Measurements from ENCODE around the gene DOCK4.

The DOCK4 gene

DNA sequence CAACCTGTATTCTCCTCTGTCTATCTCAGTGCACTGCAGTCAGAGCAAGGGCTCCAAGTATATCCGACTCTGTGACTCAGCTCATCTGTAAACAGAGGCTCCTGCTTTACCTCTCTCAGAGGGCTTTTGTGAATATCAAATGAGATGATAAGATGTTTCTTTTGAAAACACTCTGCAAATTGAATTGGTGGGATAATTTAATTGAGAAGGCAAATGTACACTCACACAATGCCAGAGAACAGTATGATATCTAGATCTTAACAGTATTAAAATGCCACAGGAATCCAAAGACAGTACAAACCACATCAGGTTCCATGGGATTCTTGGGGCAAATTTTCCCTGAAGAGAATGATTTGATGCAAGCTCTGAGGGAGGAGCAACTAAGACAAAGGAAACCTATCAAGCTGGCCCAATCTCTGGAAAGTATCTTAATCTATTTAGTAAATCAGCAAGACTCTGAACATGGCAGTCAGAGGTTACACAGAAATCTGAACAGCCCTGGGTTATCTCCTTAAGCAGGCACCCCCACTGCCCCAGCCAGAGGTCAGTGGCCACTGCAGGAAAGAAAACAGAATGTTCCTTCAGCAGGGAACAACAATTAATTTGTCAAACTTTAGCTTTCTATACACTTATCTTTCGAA, 45.9 kb downstream of the DOCK4 start:
- no peak for DNase-seq

DNA sequence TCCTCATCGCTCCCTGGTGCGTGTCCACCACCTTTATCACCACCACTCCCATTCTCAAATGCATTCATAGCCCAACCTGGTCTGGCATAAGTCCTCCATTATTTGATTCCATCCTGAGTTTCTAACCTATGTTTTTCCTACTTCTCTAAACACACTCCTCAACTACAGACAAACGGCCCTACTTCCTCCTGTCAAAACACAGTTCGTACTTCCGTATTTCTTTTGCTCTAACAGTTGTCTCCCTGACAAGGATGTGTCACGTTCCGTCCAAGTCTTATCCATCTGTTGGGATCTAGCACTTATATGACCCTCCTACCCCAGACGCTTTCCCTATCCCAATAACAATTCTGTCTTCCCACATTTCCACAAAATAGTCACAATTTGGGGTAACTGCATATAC, 46.8 kb downstream of the DOCK4 start:
- no peak for DNase-seq

DNA sequence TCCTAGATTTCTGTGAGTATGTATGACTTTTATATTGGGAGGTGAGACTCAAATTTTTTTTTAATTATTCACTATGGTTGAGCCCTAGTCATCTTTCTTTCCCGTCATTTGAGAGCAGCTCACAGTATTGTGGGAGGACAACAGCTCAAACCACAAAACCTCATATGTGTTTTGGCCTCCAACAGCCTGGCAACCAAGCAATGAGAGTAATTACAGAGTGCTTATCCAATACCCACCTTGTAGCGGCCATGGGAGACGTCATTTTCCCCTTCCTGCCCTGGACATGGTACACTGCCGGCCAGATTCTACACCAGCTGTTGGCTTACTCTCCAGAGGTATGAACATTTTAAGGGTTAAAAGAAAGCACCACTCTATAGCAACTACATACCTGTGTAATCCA, 49.1 kb downstream of the DOCK4 start:
- DNase-seq, result no peak

DNA sequence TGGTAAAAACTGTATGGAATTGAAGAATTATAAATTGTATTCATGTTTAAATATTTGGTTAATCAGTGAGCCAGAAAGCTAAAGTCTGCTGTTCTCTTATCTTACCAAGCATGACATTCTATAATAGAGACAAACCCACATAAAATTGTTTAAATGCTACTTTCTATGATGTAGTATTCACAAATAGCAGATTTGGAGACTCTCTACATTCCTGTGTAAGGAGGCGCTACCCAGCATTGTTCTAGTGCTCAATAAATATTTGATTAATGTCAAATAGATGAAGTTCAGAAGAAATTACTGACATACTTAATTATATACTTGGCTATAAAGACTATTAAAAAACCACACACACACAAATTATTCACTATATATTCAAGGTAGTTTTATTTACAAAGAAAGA, 49.8 kb downstream of the DOCK4 start:
- DNase-seq, result no peak

DNA sequence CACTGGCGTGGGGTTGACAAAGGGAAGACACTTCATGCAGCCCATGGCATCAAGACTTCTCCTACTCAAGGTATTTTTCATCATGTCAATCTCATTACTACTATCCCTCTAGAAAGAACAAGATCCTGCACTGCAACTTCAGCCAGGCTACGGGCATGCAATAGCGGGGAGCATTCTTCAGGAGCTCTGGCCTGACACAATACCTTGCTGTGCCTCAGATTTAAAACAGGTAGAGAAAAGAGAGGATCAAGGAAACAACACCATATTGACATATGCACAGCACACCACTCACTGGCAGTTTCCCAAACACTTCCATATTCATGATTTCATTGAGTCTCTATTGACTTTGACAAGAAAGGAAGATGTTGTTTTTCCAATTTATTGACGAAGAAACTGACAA, 51.5 kb downstream of the DOCK4 start:
- no peak for DNase-seq

DNA sequence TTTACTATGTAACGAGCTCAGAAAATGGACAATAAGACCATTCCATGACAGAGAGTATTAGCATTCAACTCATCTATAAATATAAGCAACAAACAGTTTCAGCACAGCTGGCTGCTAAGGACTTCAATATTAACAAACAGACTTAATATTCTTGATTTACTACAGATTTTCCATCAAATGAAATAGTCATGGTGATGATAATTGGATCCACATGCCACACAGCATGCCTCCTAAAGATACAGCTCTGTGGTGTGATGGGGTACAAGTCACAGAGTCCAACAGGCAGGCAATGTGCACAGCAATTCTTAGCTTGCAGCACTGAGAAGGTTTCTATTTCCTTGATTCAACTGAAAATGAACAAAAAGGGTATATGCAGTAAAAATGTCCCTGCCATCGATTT, 54.0 kb downstream of the DOCK4 start:
- no peak for DNase-seq

DNA sequence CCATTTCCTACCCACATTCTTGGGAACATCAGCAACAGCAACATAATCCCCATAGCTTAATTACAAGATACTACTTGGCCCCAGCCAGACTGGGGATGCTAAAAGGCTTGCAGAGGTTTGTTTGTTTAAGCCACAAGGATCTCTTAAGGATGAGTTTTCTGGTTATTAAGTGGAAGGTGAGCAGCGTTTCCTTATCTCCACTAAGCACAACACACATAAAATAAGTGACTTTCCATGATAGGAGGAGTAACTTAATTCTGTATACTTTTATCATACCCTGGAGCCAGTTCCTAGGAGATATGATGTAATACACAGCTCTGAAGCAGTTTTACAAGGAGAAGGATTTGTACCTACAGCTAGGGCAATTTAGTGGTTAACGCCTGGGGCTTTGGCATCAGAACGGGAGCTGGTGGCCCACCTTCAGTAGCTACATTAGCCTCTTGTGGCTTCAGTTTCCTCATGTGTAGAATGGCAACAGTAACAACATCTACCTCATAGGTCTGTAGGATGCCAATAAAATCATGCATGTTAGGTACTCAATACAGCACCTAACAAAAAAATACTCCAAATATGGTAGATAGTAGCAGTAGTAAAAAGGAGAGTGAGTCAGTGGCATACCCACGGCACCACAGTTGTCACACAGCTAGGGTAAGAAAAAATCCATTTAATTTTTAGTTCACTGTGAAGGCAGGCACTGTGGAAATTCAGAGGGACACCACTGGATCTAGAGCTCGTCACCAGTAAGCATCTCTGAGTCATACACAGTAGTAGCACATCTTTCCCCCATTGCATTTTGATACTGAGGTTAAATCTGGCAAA, 55.2 kb downstream of the DOCK4 start:
- no peak for DNase-seq

DNA sequence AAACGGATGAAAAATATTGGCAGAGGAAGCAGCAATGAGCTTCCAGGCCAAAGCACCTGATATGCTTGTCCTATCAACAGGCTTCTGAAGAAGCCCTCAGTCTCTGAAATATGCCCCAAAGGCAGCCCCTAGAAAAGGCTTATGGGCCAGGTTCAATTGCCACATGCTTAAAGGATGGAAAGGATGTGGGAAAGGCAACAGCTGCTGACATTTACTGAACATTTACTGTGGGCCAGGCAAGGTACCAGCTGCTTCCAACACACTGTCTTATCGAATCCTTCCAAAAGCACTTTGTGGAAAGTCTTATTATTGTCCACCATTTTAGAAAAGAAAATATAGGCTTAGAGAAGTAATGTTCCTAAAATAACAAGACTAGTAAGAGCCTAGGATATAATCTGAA, 56.5 kb downstream of the DOCK4 start:
- DNase-seq, result no peak

DNA sequence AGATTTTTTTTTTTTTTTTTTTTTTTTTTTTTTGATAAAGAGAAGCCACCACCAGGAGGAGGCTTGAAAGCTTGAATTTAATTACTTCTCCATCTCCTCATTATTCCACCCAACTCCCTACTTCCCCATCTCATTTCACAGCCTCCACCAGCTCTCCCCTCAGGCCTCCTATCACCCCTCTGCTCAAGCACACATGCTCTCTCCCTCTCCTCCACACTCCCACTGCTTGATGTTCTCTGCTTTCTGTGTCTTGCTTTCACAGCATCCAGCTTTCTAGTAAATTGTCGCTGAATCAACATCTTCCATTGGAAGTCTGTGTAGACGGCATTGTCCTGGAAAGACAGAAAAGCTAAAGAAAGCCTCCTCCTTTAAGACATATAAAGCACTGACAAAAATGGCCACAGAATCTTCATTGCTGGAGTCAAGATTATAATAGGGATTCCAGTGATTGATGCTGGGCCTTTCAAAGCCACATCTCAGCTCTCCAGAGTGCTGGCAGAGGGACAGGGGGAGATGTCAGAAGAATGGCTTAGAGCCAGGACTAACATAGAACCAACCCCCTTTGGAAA, 58.3 kb downstream of the DOCK4 start:
- DNase-seq, result no peak

DNA sequence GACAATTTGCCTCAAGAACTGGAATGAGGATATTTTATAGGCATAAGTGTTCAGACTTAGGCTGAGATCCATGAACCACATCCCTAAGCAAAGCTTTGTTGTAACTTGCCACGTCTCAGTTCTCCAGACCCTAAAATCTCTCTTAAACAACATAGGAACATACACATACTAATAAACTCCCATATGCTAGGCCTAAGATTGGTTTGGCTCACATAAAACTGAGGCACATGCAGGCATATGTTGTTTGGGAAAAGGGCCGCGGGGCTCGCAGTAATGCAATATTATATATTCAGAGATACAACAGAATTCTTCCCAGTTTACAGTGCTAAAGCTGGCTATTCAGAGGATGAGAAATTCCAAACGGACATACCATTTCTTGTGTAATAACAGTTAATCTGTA, 61.0 kb downstream of the DOCK4 start:
- DNase-seq, result no peak

DNA sequence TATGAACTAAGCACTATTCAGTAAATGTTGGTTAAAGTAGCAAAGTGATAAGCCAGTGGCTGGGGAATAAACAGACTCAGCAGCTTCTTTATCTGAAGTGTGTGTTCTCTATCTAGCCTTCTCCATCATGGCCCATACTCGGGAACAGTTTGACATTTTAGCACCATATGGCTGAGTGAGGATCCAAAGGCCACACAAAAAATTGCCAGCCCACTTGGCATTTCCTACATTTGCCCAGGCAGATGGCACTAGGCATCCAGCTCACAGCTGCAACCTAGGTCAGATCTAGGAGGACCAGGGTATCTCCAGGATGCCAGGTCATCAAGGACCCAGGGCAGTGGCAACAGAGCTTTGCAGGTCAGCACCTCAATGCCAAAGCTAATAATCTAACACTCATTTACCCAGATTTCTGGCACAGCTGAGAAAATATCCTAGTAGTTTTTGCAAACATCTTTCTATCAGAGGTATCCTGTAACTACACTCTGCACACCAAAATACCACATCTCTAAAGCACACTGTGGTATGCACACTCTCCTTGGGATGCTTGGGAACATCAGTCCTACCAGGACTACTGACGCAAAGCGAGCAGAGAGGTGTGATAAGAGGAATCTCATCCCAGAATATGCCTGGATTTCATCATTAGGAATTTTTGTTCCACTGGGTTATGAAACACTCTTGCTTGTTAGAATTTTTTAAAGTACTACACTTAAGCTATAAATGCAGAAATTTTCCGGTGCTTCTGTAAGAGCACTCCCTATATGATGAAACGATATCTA, 61.7 kb downstream of the DOCK4 start:
- DNase-seq, result no peak

DNA sequence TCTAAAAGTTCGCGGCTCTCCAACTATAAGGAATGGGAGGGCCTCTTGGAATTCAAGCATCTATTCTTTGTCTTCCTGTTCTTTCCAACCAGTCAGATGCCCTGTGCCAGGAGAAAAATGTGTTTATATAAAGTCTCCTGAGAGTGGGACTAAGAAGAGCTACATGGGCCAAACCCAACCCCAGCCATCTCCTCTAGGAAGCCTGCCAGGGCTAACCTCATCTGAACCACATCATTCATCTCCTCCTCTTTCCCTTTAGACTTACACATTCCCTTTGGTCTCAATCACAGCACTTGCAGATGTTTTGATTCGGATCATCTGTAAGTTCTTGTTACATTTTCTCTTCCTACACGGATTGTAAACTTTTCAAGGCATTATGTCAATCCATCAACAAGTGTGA, 62.6 kb downstream of the DOCK4 start:
- no peak for DNase-seq

DNA sequence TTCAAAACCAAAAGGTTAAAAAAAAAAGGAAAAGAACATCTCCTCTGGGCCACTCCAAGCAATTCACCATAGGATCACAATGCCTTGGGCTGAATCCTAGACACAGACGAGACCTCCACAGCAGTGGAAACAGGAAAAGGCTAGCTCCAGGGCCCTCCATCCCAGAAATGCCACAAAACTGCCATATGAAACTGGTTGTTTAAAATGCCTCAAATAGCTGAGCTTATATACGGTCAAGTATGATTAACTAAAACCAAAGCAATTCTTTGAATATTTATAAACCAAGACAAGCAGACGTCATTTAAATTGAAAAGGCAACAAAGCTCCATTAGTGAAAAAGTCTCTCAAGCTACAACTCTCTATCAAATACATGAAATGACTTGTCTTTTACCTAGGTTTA, 63.1 kb downstream of the DOCK4 start:
- no peak for DNase-seq

DNA sequence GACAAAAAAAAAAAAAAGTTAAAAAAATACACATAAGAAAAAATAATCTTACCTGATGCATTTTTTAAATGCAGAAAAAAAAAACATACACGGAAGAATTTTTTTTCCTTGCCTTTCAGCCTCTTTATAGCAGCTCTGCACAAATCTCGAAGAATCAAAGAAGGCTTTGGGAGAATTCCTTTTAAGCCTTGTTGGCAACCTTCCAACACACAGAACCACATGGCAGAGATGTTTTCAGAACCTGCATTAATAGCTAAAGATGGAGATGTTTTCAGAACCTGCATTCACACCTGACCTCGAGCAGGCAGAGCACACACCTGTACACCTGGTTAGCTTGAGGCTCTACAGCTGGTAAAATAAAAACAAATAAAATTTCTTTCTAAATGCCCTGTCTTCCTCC, 65.6 kb downstream of the DOCK4 start:
- DNase-seq, result no peak

DNA sequence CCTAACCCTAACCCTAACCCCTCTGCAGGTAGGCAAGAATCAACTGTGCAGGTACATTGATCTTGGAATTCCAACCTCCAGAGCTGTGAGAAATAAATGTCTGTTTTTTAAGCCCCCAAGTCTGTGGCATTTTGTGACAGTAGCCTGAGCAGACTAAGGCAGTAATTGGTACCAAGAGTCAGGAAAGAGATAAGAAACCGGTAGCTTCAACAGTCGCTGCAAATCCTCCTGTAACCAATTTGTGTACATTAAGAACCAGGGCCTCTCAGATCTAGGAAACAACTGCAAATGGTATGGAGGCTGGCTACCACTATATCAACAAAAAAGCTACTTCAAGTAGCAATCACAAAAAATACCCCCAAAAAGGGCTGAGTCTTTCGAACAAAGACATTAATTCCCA, 67.3 kb downstream of the DOCK4 start:
- no peak for DNase-seq

DNA sequence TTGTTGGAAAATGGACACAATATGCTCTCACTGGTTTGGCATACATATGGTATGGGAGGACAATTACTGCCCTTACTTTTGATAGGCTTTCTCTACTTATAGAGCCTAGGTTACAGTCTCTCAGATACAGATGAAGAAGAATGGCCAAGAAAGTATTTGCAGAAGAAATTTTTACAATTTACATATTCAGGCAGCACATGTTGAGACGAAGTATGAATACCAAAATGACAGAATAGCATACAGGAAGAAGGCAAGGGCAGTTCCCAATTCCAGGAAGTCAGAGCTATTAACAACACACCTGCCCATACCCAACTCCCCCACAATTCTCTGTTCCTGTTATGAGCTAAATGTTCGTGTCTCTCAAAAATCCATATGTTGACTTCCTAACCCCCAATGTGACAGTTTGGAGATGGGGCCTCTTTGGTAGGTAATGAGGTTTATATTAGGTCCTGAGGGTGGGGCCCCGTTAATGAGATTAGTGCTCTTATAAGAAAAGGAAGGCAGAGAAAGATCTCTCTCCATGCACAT, 67.8 kb downstream of the DOCK4 start:
- no peak for DNase-seq

DNA sequence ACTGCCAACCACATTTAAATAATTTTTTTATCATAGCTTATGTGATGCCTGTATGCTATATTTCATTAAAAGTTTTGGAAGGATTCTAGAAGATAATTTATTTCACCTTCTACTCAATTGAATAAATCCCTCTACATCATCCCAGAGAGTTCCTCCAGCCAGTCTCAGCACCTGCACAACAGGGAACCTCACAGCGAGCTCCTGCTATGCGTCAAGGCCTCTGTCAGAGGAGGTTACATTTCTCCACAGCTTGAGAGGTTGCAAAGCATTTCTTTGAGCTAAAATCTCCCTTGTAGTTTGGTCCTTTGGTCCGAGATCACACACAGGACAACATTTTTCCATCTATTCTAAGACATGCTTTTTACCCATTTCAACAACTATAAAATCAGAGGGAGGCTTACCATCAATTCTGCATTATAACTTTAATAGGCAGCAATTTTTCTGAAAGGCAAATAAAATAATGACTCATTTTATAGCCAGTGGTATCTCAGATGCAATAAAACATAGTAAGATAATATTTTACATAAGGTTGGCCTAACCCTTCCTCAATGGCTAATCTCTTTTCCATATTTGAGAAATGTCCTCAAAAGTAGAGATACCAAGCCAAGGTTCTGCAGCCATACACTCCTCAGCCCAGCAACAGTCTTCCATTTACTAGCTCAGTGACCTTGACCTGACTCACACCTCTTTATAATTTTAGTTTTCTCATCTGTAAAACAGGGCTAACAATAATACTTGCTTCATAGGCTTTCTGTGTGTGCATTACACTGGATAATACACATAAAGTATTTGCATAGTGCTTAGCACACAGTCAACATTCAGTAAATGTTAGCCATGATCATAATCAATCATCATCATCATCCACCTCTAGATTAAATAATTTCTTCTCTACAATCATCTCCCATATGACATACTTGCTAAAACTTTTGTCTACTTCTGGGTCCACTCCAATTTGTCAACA, 68.8 kb downstream of the DOCK4 start:
- DNase-seq, result no peak

DNA sequence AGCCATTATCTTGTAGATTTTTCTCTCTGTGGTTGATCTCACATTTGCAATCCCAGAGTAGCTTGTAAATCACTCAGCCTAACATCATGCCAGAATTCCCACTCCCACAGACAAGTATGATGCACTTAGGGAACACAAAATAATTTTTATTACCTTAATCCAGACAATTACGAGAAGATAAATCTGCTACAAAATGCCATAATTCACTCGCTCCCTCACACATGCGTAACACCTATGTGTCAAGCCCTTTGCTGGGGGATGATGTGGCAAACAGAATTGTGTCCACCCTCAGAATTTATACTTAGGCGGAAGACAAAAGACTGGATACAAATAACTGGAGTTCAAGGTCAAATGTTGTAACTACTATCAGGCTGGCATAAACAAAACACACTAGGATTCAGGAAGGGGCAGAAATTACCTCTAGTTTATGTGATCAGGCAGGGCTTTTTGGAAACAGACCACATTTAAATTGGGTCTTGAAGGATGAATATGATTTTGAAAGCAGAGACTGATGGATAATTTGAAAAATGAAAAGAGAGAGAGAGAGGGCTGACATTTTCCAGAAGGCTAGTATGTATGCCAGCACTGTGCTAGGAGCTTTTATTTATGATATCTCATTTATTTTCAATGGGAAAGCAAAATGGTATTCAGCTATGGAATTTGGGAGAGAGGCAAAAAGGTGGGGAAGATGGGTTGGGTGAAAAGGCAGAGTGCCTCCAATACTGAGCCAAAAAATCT, 69.8 kb downstream of the DOCK4 start:
- no peak for DNase-seq

DNA sequence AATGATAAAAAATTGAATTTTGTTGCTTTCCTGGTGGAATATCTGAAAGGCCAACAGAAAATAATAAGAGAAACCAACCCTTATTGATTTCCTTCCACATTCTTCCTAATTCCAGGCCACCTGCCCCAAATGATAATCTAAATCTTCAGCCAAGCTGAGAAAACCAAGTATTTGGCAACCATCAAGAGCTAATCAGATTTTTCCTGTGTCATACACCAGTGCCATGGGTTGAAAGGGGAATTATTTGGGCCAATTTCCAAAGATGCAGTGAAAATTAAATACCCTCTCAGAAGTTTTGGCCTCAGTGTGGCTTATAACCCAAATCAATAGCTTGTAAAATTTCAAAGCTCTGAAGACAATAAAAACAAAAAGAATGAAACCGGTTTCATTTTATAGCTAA, 70.4 kb downstream of the DOCK4 start:
- no peak for DNase-seq

DNA sequence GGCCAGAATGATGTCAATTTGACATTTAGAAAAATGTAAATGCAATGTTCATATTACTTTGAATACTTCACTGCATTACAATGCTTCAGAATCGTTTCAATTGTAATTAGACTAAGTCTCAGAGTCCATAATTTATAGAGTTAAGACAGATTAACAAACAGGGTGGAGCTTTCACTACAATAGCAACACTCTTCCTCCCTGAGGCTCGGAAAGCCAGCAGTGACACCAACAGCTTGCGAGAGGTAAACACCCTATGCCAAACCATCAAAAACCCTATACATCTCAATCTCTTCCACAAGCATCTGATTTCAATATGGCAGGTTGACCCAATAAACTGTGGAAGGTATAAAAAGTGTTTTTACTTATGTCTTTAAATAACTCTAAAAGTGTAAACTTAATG, 72.2 kb downstream of the DOCK4 start:
- no peak for DNase-seq

DNA sequence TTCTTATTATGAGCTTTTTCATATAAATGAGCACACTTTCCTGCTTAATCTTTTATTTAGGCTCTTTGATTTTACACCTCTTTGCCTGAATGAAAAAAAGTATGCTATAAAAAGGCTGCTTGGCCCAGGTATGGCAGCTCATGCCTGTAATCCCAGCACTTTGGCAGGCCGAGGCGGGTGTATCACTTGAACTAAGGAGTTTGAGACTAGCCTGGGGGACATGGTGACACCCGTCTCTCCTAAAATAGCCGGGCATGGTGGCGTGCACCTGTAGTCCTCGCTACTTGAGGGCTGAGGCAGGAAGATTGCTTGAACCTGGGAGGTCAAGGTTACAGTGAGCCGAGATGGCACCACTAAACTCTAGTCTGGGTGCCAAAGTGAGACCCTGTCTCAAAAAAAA, 72.9 kb downstream of the DOCK4 start:
- DNase-seq, result no peak

Measured in activated T-cell treated with anti-CD3 and anti-CD28 coated beads for 4 hours (primary cell).